Measurements from ENCODE around the gene KRTAP4-9. TPM values are rescaled to one million over a fixed set of nuclear protein-coding genes. Genes with fewer than 3 reads are reported as not detected.
"Not testable (repeated sequence)": the region's sequence is repeated elsewhere in the genome, so short reads cannot be mapped to it uniquely, and the experiment has no call there.

Gene KRTAP4-9
- total RNA-seq, 2 experiments from 2014 or later = not detected

- ATAC-seq (no peak), DNase-seq (no peak)
- H3K27ac Mint-ChIP-seq = no peak overlapping the region
- peaks cover 24% of the 10 kb centered on the region for H3K4me1 Mint-ChIP-seq (ENCODE audit: low read depth)
- peaks cover 3% of the 10 kb centered on the region for H3K9me3 Mint-ChIP-seq
- ChIA-PET POLR2A (no interaction called here), CTCF (no interaction called here)
- H3K27me3 Mint-ChIP-seq = no peaks in the 10 kb centered on the region
- H3K36me3 Mint-ChIP-seq (ENCODE audit: low read depth) = no peaks in the 10 kb centered on the region
- H3K4me3 Mint-ChIP-seq = no peak overlapping the region
- intact Hi-C loops (cut with micrococcal nuclease) = no loop called here
- TF ChIP-seq CTCF (IDR thresholded peaks at IDR 0.05) = no peak
These were observed 13.5 kb downstream of the KRTAP4-9 start for GRCh38 chr17:41118721-41119120.

GRCh38 chr17:41119696-41120690, 14.8 kb downstream of the KRTAP4-9 start:
- ATAC-seq; intact Hi-C loops (cut with micrococcal nuclease); DNase-seq; H3K9me3 Mint-ChIP-seq; POLR2A ChIA-PET; CTCF ChIA-PET; H3K36me3 Mint-ChIP-seq (ENCODE audit: low read depth); H3K27me3 Mint-ChIP-seq: not testable (repeated sequence)
- peak overlapping the region; percentile 70 for H3K27ac Mint-ChIP-seq
- peaks cover 36% of the 10 kb centered on the region for H3K4me1 Mint-ChIP-seq (ENCODE audit: low read depth)
- peak overlapping the region; percentile 27 for H3K4me3 Mint-ChIP-seq

GRCh38 chr17:41121742-41122141, 16.6 kb downstream of the KRTAP4-9 start:
- no peak overlapping the region for H3K27ac Mint-ChIP-seq

DNA sequence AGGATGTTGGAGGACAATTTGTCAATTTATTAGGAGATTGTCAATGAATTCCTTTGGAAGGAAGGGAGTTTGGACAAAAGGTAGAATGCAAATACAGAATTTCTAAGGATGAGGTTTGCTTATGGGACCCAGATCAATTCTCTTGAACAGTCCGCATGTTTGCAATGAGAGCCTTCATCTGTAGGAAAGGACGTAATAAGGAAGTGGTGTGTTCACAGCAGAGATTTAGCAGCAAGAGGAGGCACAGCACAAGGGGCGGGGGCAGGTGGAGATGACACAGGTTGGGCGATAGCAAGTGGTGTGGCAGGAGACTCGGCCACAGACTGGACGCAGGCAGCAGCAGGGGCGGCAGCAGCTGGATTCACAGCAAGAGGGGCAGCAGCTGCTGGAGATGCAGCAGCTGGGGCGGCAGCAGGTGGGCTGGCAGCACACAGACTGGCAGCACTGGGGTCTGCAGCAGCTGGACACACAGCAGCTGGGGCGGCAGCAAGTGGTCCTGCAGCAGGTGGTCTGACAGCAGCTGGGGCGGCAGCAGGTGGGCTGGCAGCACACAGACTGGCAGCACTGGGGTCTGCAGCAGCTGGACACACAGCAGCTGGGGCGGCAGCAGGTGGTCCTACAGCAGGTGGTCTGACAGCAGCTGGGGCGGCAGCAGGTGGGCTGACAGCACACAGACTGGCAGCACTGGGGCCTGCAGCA, 18.3 kb downstream of the KRTAP4-9 start:
- H3K27me3 Mint-ChIP-seq; H3K9me3 Mint-ChIP-seq; POLR2A ChIA-PET; intact Hi-C loops (cut with micrococcal nuclease); H3K4me3 Mint-ChIP-seq; CTCF ChIA-PET; DNase-seq; H3K36me3 Mint-ChIP-seq (ENCODE audit: low read depth); H3K27ac Mint-ChIP-seq: not testable (repeated sequence)
- peaks cover 51% of the 10 kb centered on the region for H3K4me1 Mint-ChIP-seq (ENCODE audit: low read depth)
- ATAC-seq = peak; percentile 42

More at GRCh38 chr17:41121742-41122141, 16.6 kb downstream of the KRTAP4-9 start:
- Mint-ChIP-seq H3K4me3 (no peak overlapping the region), H3K9me3 (peaks cover 8% of the 10 kb centered on the region), H3K4me1 (ENCODE audit: low read depth) (peaks cover 51% of the 10 kb centered on the region), H3K27me3 (no peaks in the 10 kb centered on the region), H3K36me3 (ENCODE audit: low read depth) (no peaks in the 10 kb centered on the region)
- ChIA-PET POLR2A (no interaction called here), CTCF (no interaction called here)
- no peak for DNase-seq
- ATAC-seq = no peak
- no peak for TF ChIP-seq CTCF (IDR thresholded peaks at IDR 0.05)
- intact Hi-C loops (cut with micrococcal nuclease) = no loop called here

GRCh38 chr17:41123991-41124371, 18.8 kb downstream of the KRTAP4-9 start, which contains the start of gene KRTAP4-12:
TSS of gene KRTAP4-12 (minus strand) at chr17:41124182. CDS start at chr17:41124122, 60 bp downstream.
- H3K9me3 Mint-ChIP-seq; ATAC-seq; DNase-seq; POLR2A ChIA-PET; H3K36me3 Mint-ChIP-seq (ENCODE audit: low read depth); H3K27me3 Mint-ChIP-seq; H3K27ac Mint-ChIP-seq; intact Hi-C loops (cut with micrococcal nuclease); CTCF ChIA-PET; H3K4me3 Mint-ChIP-seq: not testable (repeated sequence)
- peaks cover 51% of the 10 kb centered on the region for H3K4me1 Mint-ChIP-seq (ENCODE audit: low read depth)

DNA sequence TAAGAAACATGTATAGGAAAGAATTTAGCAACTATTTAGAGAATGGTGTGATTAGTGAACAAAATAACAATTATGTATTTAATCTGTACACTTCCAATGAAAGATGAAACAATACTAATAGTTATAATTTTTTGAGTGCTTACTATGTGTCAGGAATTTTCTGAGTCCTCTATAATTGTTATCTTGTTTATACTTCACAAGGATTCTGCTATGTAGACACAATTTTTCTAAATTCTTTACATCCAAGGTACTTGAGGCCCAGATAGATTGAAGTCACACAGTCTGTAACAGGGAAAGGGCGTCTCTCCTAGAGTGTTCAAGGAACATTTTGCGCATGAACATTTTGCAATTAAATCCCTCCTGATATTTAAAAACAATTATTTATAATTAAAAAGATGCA, 19.9 kb downstream of the KRTAP4-9 start:
- intact Hi-C loops (cut with micrococcal nuclease) = no loop called here
- Mint-ChIP-seq H3K27me3 (no peaks in the 10 kb centered on the region), H3K27ac (no peak overlapping the region)

More for the DNA sequence above, 19.9 kb downstream of the KRTAP4-9 start:
- no peak for DNase-seq
- H3K36me3 Mint-ChIP-seq (ENCODE audit: low read depth) = no peaks in the 10 kb centered on the region
- POLR2A ChIA-PET = no interaction called here
- H3K9me3 Mint-ChIP-seq = peaks cover 11% of the 10 kb centered on the region
- no peak for TF ChIP-seq CTCF (IDR thresholded peaks at IDR 0.05)
- H3K4me1 Mint-ChIP-seq (ENCODE audit: low read depth) = peaks cover 50% of the 10 kb centered on the region
- H3K4me3 Mint-ChIP-seq = no peak overlapping the region
- CTCF ChIA-PET = no interaction called here
- ATAC-seq = no peak
